Kidney tubule cell (primary cell): ENCODE data around the gene RNF168.
"Not testable (repeated sequence)": the region's sequence is repeated elsewhere in the genome, so short reads cannot be mapped to it uniquely, and the experiment has no call there.

Experiments
- DNase-seq: peaks from one replicate; pipeline ENCODE4 v3.0.0-alpha.2; 2018; ENCODE audit warnings: low spot score

The RNF168 gene

GRCh38 chr3:196503196-196504076, at the start of gene RNF168:
Gene RNF168 (minus strand): TSS chr3:196503768. CDS start chr3:196503173, 595 bp downstream.
- peak; percentile 94 for DNase-seq

GRCh38 chr3:196552253-196552652, 48.7 kb upstream of the RNF168 start:
- no peak for DNase-seq

- DNase-seq = not testable (repeated sequence)
These were observed 46.6 kb upstream of the RNF168 start for GRCh38 chr3:196550172-196550571.

GRCh38 chr3:196549312-196549711, 45.7 kb upstream of the RNF168 start:
- DNase-seq = not testable (repeated sequence)

GRCh38 chr3:196547067-196547466, 43.5 kb upstream of the RNF168 start:
- DNase-seq = no peak

GRCh38 chr3:196546537-196546936, 43.0 kb upstream of the RNF168 start:
- DNase-seq = no peak

GRCh38 chr3:196544491-196544992, 41.0 kb upstream of the RNF168 start:
- no peak for DNase-seq

GRCh38 chr3:196541684-196542445, 38.3 kb upstream of the RNF168 start:
- no peak for DNase-seq

- DNase-seq = no peak
These were observed 33.9 kb upstream of the RNF168 start for GRCh38 chr3:196537319-196537984.

- no peak for DNase-seq
These were observed 29.7 kb upstream of the RNF168 start for GRCh38 chr3:196533260-196533681.

- DNase-seq = no peak
These were observed 27.9 kb upstream of the RNF168 start for GRCh38 chr3:196531418-196531817.

GRCh38 chr3:196528639-196529233, 25.2 kb upstream of the RNF168 start:
- peak; percentile 73 for DNase-seq

- no peak for DNase-seq
These were observed 21.6 kb upstream of the RNF168 start for GRCh38 chr3:196525141-196525540.

- no peak for DNase-seq
These were observed 21.0 kb upstream of the RNF168 start for GRCh38 chr3:196524527-196524926.

- DNase-seq = no peak
These were observed 20.3 kb upstream of the RNF168 start for GRCh38 chr3:196523841-196524240.

GRCh38 chr3:196521291-196521690, 17.7 kb upstream of the RNF168 start:
- DNase-seq = not testable (repeated sequence)

- no peak for DNase-seq
These were observed 16.1 kb upstream of the RNF168 start for GRCh38 chr3:196519718-196520082.

GRCh38 chr3:196518966-196519717, 15.6 kb upstream of the RNF168 start:
- peak; percentile 59 for DNase-seq

- DNase-seq = no peak
These were observed 14.4 kb upstream of the RNF168 start for GRCh38 chr3:196517919-196518318.

GRCh38 chr3:196517162-196517800, 13.7 kb upstream of the RNF168 start:
- DNase-seq = no peak
